ENCODE data around the gene PAM.

- TF ChIP-seq POLR2A (IDR thresholded peaks at IDR 0.05): no peak
- TF ChIP-seq POLR2AphosphoS5 (IDR thresholded peaks at IDR 0.05): no peak
These were observed 39.1 kb upstream of the PAM start for GRCh38 chr5:102716017-102716416.

Data from breast epithelium (tissue), 3 donors.